ENCODE results near the gene SLC30A5. TPM values are rescaled to one million over a fixed set of nuclear protein-coding genes. Genes with fewer than 3 reads are reported as not detected.
A peak's percentile ranks its signal among the peaks of the same experiment; 100 is the strongest.

The SLC30A5 gene
- total and polyA plus RNA-seq, 2 of the 13 experiments (the other 11 are each of a cell fraction or from before 2014, with no cell fraction given) = 46.0 to 53.6 TPM

DNA sequence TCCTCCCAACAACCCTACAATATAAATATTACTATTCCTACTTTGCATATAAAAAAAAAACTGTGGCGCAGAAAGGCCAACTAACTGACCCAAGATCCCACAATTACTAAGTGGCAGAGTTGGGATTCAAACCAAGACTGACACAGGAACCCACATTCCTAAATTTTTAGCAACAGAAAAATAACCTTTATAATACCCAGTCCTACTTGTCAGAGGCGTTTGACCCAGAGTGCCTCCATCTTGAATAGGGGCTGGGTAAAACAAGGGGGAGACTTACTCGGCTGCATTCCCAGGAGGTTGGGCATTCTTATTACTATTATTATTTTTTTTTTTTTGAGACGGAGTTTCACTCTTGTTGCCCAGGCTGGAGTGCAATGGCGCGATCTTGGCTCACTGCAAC, 2.0 kb upstream of the SLC30A5 start:
- Histone ChIP-seq H3K27ac (ENCODE audit: extremely low read length, insufficient read depth, low read length) (no peak overlapping the region), H3K79me2 (ENCODE audit: insufficient read depth, low read length) (peaks cover 23% of the 10 kb centered on the region), H3K4me3 (replicated peaks in 1 of 3; ENCODE audit: insufficient read depth in 1 of 3, low read depth in 2 of 3, low read length in 3 of 3) (no peak overlapping the region), H3K27me3 (ENCODE audit: control insufficient read depth in 1 of 2, insufficient read depth in 2 of 2, low read length in 2 of 2) (no peaks in the 10 kb centered on the region), H3K4me1 (ENCODE audit: insufficient read depth, low read length) (peaks cover 37% of the 10 kb centered on the region), H3K9me3 (ENCODE audit: low read length) (no peaks in the 10 kb centered on the region), H3K36me3 (replicated peaks in 1 of 2; ENCODE audit: control insufficient read depth in 1 of 2, insufficient read depth in 2 of 2, low read length in 2 of 2) (no peaks in the 10 kb centered on the region), H3K4me2 (ENCODE audit: low read depth, low read length) (0 out of 2 replicates have a peak overlapping the region, but pooled peaks have one; percentile 42), H3K9ac (ENCODE audit: insufficient read depth, low read depth, low read length) (no peak overlapping the region), H4K20me1 (ENCODE audit: insufficient read depth, low read length) (no peaks in the 10 kb centered on the region), H2AFZ (ENCODE audit: low read length) (no peak overlapping the region)
- ATAC-seq = no peak
- WGBS (ENCODE audit: low lambda C conversion rate) = 87% methylated on average over 6 of the region's 6 CpGs
- ChIA-PET CTCF (ENCODE audit: low intra/inter-chr PET ratio, low total read pairs) (no interaction called here), POLR2A (no interaction called here)
- BruUV-seq (replicated peaks) = no TSS peak
- DNase-seq (ENCODE audit: low spot score) = no peak
- TF ChIP-seq ZNF775 (CRISPR knock-in tag; IDR thresholded peaks at IDR 0.05; ENCODE audit: borderline replicate concordance) = no peak
- TF ChIP-seq ZNF7 (CRISPR knock-in tag; IDR thresholded peaks at IDR 0.05) = no peak
- no peak for TF ChIP-seq ZSCAN31 (CRISPR knock-in tag; IDR thresholded peaks at IDR 0.05; ENCODE audit: low read depth)
- TF ChIP-seq ZNF296 (CRISPR knock-in tag; conservative IDR thresholded peaks at IDR 0.05) = no peak
- in situ Hi-C loops (cut with HindIII; ENCODE audit: extremely low pct_ligation_motif_present, low pct_unique_long_range_greater_than_20kb) = loop anchor here (10.0 kb wide), 1 partner anchor 243 kb away; the partner anchor contains the start of gene CCDC125
- intact Hi-C loops (cut with micrococcal nuclease; ENCODE audit: unreplicated experiment) = loop anchor here (2.0 to 5.0 kb wide), 2 partner anchors 126 to 243 kb away; a partner anchor contains a TSS
- no peak for FAIRE-seq

DNA sequence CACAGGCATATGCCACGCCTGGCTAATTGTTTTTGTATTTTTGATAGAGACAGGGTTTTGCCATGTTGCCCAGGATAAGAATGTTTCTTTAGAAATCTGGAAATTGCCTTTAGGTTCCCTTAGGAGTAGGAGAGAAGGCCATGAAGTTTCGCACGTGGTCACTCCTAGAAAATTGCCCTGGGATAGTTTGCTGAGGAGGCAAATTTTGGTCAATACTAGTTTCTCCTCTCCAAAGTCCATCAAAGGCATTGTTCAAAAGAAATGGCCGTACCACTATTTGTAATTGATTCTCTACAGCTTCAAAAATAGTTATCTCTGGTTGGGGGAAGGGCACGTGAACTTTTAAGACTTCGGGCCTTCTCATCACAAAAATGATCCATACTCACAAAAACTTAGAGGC, 845 bp upstream of the SLC30A5 start:
- no peaks in the 10 kb centered on the region for H3K9me3 ChIP-seq (ENCODE audit: low read length)
- no peaks in the 10 kb centered on the region for H3K27me3 ChIP-seq (ENCODE audit: control insufficient read depth in 1 of 2, insufficient read depth in 2 of 2, low read length in 2 of 2)
- no peak for DNase-seq (ENCODE audit: low spot score)
- in situ Hi-C loops (cut with HindIII; ENCODE audit: extremely low pct_ligation_motif_present, low pct_unique_long_range_greater_than_20kb) = loop anchor here (10.0 kb wide), 1 partner anchor 242 kb away; the partner anchor contains the start of gene CCDC125
- no peak overlapping the region for H3K9ac ChIP-seq (ENCODE audit: insufficient read depth, low read depth, low read length)
- no peak for ATAC-seq
- peaks cover 27% of the 10 kb centered on the region for H3K79me2 ChIP-seq (ENCODE audit: insufficient read depth, low read length)
- FAIRE-seq = no peak
- no peak overlapping the region for H2AFZ ChIP-seq (ENCODE audit: low read length)
- H4K20me1 ChIP-seq (ENCODE audit: insufficient read depth, low read length) = no peaks in the 10 kb centered on the region
- ChIA-PET CTCF (ENCODE audit: low intra/inter-chr PET ratio, low total read pairs) (no interaction called here), POLR2A (interaction anchor here (0.8 to 2.5 kb wide), 10 partner anchors 14 to 425 kb away, joined by 3 to 27 read pairs (median 6); partner anchors contain the start of genes CCDC125 and CCNB1)
- WGBS (ENCODE audit: low lambda C conversion rate) = 86% methylated on average over 6 of the region's 6 CpGs
- peak overlapping the region; percentile 74 for H3K4me2 ChIP-seq (ENCODE audit: low read depth, low read length)
- H3K4me1 ChIP-seq (ENCODE audit: insufficient read depth, low read length) = peaks cover 42% of the 10 kb centered on the region
- BruUV-seq (replicated peaks) = no TSS peak
- intact Hi-C loops (cut with micrococcal nuclease; ENCODE audit: unreplicated experiment) = loop anchor here (1.0 to 5.0 kb wide), 3 partner anchors 124 to 275 kb away; a partner anchor contains a TSS
- H3K27ac ChIP-seq (ENCODE audit: extremely low read length, insufficient read depth, low read length) = no peak overlapping the region
- no peaks in the 10 kb centered on the region for H3K36me3 ChIP-seq (replicated peaks in 1 of 2; ENCODE audit: control insufficient read depth in 1 of 2, insufficient read depth in 2 of 2, low read length in 2 of 2)
- H3K4me3 ChIP-seq (replicated peaks in 1 of 3; ENCODE audit: insufficient read depth in 1 of 3, low read depth in 2 of 3, low read length in 3 of 3) = peak overlapping the region in 1 of 3 experiments; percentile 88; a peak in 1 of 6 replicates
- no peak for TF ChIP-seq MYPOP (CRISPR knock-in tag; IDR thresholded peaks at IDR 0.05)
- peak; percentile 76 for TF ChIP-seq MAFF (IDR thresholded peaks at IDR 0.05; ENCODE audit: low read depth, low read length)
- no peak for TF ChIP-seq GTF2F1 (IDR thresholded peaks at IDR 0.05; ENCODE audit: low read length)
- no peak for TF ChIP-seq ZNF777 (CRISPR knock-in tag; IDR thresholded peaks at IDR 0.05)
- peak; percentile 75 to 86 for TF ChIP-seq MAFK (conservative IDR thresholded peaks at IDR 0.05 in 1 of 2, IDR thresholded peaks at IDR 0.05 in 1 of 2; ENCODE audit: low read length in 2 of 2)
- TF ChIP-seq XRCC5 (optimal IDR thresholded peaks at IDR 0.05; ENCODE audit: low read length) = no peak
- TF ChIP-seq HNF4G (IDR thresholded peaks at IDR 0.05; ENCODE audit: borderline replicate concordance, low read depth, low read length) = no peak
- TF ChIP-seq HNF4G (CRISPR knock-in tag; IDR thresholded peaks at IDR 0.05; ENCODE audit: borderline replicate concordance, low read depth) = no peak
- TF ChIP-seq PRMT3 (CRISPR knock-in tag; IDR thresholded peaks at IDR 0.05; ENCODE audit: borderline replicate concordance, low read depth) = no peak
- no peak for TF ChIP-seq ZNF772 (CRISPR knock-in tag; IDR thresholded peaks at IDR 0.05)
- TF ChIP-seq CBX1 (IDR thresholded peaks at IDR 0.05; ENCODE audit: low read depth) = no peak
- no peak for TF ChIP-seq ZNF704 (CRISPR knock-in tag; IDR thresholded peaks at IDR 0.05; ENCODE audit: borderline replicate concordance)
- no peak for TF ChIP-seq ZNF543 (CRISPR knock-in tag; IDR thresholded peaks at IDR 0.05)
- no peak for TF ChIP-seq ZKSCAN5 (CRISPR knock-in tag; IDR thresholded peaks at IDR 0.05)
